HEK293 (cell line): Measurements from ENCODE around the gene PAK6.

ENCODE experiments used
- HOXA7 ChIP-seq: sonication (generic); formaldehyde crosslinking; IDR thresholded peaks from 2 replicates; pipeline ENCODE4 v1.8.1; 2022; ENCODE audit warnings: missing genetic modification reagents, borderline replicate concordance
- REPIN1 ChIP-seq: fragments of 450-650 bp; formaldehyde crosslinking; IDR thresholded peaks from 2 replicates; pipeline ENCODE4 v1.5.1; 2017; ENCODE audit warnings: missing biosample characterization, missing genetic modification characterization, low read depth
- ZNF157 ChIP-seq: fragments of 450-650 bp; formaldehyde crosslinking; IDR thresholded peaks from 2 replicates; pipeline ENCODE4 v1.5.1; 2016; ENCODE audit warnings: missing biosample characterization, missing genetic modification characterization
- ZNF274 ChIP-seq, 2 experiments: fragments of 200-500 bp in 1 of 2; fragments of 450-650 bp in 1 of 2; sonication (Bioruptor generic) in 1 of 2; formaldehyde crosslinking in 1 of 2; IDR thresholded peaks; 2 replicates each; pipeline versions ENCODE4 v1.5.1 to v1.6.1; 2014 to 2016; ENCODE audit warnings: borderline replicate concordance in 1 of 2, inconsistent platforms in 1 of 2, low read length in 1 of 2, missing biosample characterization in 1 of 2, missing genetic modification characterization in 1 of 2
- TF ChIP-seq, protein P1 (sequence below): fragments of 450-650 bp; formaldehyde crosslinking; IDR thresholded peaks from 2 replicates; pipeline ENCODE4 v1.5.1; 2016; ENCODE audit warnings: missing biosample characterization, missing genetic modification characterization
- TF ChIP-seq, protein P2 (sequence below): fragments of 450-650 bp; formaldehyde crosslinking; IDR thresholded peaks from 2 replicates; pipeline ENCODE4 v1.5.1; 2016; ENCODE audit warnings: missing biosample characterization, missing genetic modification characterization
- TF ChIP-seq, protein P3 (sequence below): fragments of 450-650 bp; formaldehyde crosslinking; IDR thresholded peaks from 2 replicates; pipeline ENCODE4 v1.5.1; 2016; ENCODE audit warnings: missing biosample characterization, missing genetic modification characterization

DNA sequence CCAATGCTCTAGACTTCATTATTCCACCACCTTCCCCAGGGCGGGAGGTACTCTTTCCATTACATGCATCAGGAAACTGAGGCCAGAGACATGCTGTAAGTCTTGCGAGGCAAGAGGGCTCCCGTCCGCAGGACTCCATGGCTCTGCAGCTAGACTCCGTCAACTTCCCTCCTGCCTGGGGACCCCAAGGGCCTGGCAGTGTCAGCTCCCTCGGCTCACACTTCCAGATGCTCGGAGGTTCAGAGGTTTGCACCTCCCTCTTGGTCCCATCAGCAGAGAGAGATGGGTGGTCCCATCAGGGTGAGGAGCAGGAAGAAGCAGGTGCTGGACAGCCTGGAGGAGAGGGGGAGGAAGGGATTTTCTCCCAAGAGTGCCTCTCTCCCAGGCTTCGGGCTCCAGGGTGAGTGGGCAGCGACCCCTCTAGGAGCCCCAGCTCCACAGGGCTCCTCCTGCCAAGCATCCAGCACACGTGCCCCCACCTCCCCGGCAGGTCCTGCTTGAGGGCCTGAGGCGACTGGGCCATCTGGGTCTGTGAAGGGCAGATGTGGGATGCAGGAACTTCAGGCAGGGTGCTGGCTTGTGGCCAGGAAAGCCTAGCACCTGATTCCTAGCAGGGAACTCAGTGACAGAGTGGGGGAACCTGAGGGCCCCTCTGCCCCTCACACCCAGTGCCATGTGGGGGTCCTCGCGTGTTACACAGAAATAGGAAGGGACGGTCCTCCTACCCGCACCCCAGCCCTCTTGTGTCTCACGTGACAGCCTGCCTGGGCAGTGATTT lies 9.3 kb downstream of the PAK6 start:
- TF ChIP-seq, protein P1, sequence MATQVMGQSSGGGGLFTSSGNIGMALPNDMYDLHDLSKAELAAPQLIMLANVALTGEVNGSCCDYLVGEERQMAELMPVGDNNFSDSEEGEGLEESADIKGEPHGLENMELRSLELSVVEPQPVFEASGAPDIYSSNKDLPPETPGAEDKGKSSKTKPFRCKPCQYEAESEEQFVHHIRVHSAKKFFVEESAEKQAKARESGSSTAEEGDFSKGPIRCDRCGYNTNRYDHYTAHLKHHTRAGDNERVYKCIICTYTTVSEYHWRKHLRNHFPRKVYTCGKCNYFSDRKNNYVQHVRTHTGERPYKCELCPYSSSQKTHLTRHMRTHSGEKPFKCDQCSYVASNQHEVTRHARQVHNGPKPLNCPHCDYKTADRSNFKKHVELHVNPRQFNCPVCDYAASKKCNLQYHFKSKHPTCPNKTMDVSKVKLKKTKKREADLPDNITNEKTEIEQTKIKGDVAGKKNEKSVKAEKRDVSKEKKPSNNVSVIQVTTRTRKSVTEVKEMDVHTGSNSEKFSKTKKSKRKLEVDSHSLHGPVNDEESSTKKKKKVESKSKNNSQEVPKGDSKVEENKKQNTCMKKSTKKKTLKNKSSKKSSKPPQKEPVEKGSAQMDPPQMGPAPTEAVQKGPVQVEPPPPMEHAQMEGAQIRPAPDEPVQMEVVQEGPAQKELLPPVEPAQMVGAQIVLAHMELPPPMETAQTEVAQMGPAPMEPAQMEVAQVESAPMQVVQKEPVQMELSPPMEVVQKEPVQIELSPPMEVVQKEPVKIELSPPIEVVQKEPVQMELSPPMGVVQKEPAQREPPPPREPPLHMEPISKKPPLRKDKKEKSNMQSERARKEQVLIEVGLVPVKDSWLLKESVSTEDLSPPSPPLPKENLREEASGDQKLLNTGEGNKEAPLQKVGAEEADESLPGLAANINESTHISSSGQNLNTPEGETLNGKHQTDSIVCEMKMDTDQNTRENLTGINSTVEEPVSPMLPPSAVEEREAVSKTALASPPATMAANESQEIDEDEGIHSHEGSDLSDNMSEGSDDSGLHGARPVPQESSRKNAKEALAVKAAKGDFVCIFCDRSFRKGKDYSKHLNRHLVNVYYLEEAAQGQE (tag by site-specific recombination) = no peak
- TF ChIP-seq ZNF274 (IDR thresholded peaks at IDR 0.05; ENCODE audit: low read length) = no peak
- TF ChIP-seq ZNF274 (tag by site-specific recombination; IDR thresholded peaks at IDR 0.05; ENCODE audit: borderline replicate concordance) = no peak
- TF ChIP-seq, protein P2, sequence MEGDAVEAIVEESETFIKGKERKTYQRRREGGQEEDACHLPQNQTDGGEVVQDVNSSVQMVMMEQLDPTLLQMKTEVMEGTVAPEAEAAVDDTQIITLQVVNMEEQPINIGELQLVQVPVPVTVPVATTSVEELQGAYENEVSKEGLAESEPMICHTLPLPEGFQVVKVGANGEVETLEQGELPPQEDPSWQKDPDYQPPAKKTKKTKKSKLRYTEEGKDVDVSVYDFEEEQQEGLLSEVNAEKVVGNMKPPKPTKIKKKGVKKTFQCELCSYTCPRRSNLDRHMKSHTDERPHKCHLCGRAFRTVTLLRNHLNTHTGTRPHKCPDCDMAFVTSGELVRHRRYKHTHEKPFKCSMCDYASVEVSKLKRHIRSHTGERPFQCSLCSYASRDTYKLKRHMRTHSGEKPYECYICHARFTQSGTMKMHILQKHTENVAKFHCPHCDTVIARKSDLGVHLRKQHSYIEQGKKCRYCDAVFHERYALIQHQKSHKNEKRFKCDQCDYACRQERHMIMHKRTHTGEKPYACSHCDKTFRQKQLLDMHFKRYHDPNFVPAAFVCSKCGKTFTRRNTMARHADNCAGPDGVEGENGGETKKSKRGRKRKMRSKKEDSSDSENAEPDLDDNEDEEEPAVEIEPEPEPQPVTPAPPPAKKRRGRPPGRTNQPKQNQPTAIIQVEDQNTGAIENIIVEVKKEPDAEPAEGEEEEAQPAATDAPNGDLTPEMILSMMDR (tag by site-specific recombination) = no peak
- TF ChIP-seq, protein P3, sequence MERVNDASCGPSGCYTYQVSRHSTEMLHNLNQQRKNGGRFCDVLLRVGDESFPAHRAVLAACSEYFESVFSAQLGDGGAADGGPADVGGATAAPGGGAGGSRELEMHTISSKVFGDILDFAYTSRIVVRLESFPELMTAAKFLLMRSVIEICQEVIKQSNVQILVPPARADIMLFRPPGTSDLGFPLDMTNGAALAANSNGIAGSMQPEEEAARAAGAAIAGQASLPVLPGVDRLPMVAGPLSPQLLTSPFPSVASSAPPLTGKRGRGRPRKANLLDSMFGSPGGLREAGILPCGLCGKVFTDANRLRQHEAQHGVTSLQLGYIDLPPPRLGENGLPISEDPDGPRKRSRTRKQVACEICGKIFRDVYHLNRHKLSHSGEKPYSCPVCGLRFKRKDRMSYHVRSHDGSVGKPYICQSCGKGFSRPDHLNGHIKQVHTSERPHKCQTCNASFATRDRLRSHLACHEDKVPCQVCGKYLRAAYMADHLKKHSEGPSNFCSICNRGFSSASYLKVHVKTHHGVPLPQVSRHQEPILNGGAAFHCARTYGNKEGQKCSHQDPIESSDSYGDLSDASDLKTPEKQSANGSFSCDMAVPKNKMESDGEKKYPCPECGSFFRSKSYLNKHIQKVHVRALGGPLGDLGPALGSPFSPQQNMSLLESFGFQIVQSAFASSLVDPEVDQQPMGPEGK (tag by site-specific recombination) = no peak
- no peak for TF ChIP-seq HOXA7 (CRISPR knock-in tag)
- TF ChIP-seq REPIN1 (tag by site-specific recombination) = no peak
- no peak for TF ChIP-seq ZNF157 (tag by site-specific recombination)
